ENCODE results near the gene ENAH. TPM values are rescaled to one million over a fixed set of nuclear protein-coding genes. Genes with fewer than 3 reads are reported as not detected.

The ENAH gene
- total and polyA plus RNA-seq, 4 donors, result 15.5 to 89.4 (median 48.4) TPM

DNA sequence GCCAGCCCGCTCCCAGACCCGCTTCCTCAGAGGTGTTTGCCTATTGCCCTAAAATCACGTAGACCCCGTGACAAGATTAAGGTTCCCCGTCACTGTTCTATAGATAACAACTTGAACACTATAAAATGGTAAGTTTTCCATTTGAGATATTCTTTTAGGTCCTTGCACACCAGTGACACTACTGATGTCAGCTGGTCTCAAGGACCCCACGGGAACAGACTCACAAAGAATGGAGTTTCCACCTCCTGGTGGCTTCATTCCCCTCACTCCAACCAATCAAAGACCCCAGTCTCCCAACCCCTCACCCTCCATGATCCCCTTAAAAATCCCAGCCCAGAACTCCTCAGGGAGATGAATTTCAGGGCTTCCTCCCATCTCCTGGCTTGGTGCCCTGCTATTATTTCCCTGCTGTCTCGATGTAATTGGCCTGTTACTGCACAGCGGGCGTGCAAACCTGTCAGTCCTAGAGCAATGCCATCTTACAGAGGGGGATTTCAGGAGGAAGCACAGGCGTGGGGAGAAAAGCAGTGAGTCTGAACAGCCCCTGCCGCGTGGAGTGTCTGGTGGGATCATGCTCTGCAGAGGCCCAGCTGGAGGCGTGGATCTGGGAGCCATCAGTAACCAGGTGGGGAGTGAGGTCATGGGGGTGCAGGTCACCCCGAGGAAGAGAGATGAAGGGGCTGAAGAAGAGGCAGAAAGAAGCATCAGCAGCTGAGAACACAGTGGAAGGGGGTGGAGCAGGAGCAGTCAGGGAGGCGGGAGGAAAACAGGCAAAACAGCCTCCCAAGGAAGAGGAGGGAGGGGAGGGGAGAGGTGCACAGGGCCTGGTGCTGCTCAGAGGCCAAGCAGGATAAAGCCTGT is 190.0 kb downstream of the ENAH start:
- no peak overlapping the region for H3K4me3 ChIP-seq
- H3K27me3 ChIP-seq (ENCODE audit: control insufficient read depth in 3 of 3, insufficient read depth in 3 of 3, low read length in 2 of 3), result no peaks in the 10 kb centered on the region
- no peaks in the 10 kb centered on the region for H3K9me3 ChIP-seq (ENCODE audit: control insufficient read depth in 4 of 4, insufficient read depth in 3 of 4, low read length in 3 of 4)
- DNase-seq, result peak; percentile 35 to 67 (median 54)
- no peak overlapping the region for H3K9ac ChIP-seq (ENCODE audit: insufficient read depth in 1 of 2, low read length in 2 of 2)
- ATAC-seq (ENCODE audit: insufficient read depth, low FRiP score), result no peak
- H3K27ac ChIP-seq (ENCODE audit: low read depth in 1 of 2, low read length in 1 of 2), result no peak overlapping the region
- TF ChIP-seq, protein P1, sequence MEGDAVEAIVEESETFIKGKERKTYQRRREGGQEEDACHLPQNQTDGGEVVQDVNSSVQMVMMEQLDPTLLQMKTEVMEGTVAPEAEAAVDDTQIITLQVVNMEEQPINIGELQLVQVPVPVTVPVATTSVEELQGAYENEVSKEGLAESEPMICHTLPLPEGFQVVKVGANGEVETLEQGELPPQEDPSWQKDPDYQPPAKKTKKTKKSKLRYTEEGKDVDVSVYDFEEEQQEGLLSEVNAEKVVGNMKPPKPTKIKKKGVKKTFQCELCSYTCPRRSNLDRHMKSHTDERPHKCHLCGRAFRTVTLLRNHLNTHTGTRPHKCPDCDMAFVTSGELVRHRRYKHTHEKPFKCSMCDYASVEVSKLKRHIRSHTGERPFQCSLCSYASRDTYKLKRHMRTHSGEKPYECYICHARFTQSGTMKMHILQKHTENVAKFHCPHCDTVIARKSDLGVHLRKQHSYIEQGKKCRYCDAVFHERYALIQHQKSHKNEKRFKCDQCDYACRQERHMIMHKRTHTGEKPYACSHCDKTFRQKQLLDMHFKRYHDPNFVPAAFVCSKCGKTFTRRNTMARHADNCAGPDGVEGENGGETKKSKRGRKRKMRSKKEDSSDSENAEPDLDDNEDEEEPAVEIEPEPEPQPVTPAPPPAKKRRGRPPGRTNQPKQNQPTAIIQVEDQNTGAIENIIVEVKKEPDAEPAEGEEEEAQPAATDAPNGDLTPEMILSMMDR (IDR thresholded peaks at IDR 0.05; ENCODE audit: control extremely low read depth, extremely low read depth), result no peak
- peaks cover 0 to 35% (median 2%) of the 10 kb centered on the region in 5 donors for H3K4me1 ChIP-seq (ENCODE audit: control insufficient read depth in 5 of 5, insufficient read depth in 5 of 5, low read length in 5 of 5)
- H3K36me3 ChIP-seq (ENCODE audit: control insufficient read depth in 4 of 4, insufficient read depth in 4 of 4, low read length in 4 of 4), result no peaks in the 10 kb centered on the region
- 59 to 65% methylated on average over 15 of the region's 15 CpGs for WGBS, 2 donors

DNA sequence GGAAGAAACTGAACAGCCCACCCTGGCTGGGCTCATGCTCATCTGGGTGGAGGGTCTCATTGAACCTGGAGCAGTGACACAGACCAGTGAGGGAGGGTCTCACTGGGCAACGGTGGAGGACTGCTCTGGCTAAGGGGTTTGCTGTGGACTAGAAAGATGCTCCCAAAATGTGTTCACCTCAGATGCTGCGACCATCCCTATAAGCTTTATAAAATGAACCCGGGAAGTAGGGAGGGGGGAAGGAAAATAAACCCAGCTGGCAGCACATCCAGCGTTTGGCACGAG is 190.6 kb downstream of the ENAH start:
- WGBS, 2 donors, result 55 to 65% methylated on average over 5 of the region's 5 CpGs
- Histone ChIP-seq H3K27ac (ENCODE audit: low read depth in 1 of 2, low read length in 1 of 2) (no peak overlapping the region), H3K4me1 (ENCODE audit: control insufficient read depth in 5 of 5, insufficient read depth in 5 of 5, low read length in 5 of 5) (peaks cover 0 to 30% (median 2%) of the 10 kb centered on the region in 5 donors), H3K9me3 (ENCODE audit: control insufficient read depth in 4 of 4, insufficient read depth in 3 of 4, low read length in 3 of 4) (no peaks in the 10 kb centered on the region), H3K36me3 (ENCODE audit: control insufficient read depth in 4 of 4, insufficient read depth in 4 of 4, low read length in 4 of 4) (no peaks in the 10 kb centered on the region), H3K27me3 (ENCODE audit: control insufficient read depth in 3 of 3, insufficient read depth in 3 of 3, low read length in 2 of 3) (no peaks in the 10 kb centered on the region), H3K4me3 (no peak overlapping the region), H3K9ac (ENCODE audit: insufficient read depth in 1 of 2, low read length in 2 of 2) (peak overlapping the region in 1 of 2 donors; percentile 11)
- TF ChIP-seq, protein P1 (IDR thresholded peaks at IDR 0.05; ENCODE audit: control extremely low read depth, extremely low read depth), result no peak
- DNase-seq (no peak), ATAC-seq (ENCODE audit: insufficient read depth, low FRiP score) (no peak)

DNA sequence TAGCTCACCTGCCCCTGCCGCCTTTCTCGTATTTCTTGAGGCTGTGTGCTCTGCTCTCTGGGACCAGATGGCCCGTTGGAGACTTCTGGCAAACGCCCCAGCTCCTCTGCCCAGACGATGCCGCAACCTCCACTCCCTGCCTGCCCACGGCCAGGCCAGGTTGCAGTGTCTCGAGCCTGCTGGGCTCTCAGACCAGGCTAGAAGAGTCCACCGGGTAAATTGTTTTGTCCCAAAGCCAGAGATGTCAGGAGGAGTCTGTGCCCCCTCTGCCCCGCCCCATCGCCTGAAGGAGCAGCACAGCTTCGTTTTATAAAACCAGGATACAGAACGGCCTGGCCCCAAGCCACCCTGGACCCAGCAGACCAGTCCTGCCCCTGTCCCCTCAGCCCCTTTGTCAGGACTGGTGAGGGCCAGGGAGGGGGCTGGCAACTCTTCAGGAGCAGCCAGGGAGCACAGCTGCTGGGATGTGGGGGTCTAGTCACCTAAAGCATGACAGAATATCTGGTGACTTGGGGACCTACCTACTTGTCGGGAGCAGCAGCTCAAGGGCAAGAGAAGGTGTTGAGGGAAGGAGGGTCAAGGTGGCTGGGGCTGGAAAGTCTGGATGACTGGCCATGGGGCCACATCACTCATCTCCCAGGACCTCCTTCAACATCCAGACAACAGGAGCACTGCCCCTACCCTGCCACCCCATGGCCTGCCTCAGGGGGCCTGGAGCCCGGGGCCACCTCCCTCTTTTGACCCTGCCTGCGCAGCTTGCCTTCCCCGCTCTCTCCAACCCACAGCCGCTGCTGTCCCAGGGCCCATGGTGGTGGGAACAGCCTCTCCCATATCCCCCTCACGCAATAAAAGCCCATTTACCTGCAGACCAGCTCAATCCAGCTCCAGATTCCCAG is 191.1 kb downstream of the ENAH start:
- Histone ChIP-seq H3K9ac (ENCODE audit: insufficient read depth in 1 of 2, low read length in 2 of 2) (peak overlapping the region in 1 of 2 donors; percentile 11), H3K4me3 (no peak overlapping the region), H3K27me3 (ENCODE audit: control insufficient read depth in 3 of 3, insufficient read depth in 3 of 3, low read length in 2 of 3) (no peaks in the 10 kb centered on the region), H3K4me1 (ENCODE audit: control insufficient read depth in 5 of 5, insufficient read depth in 5 of 5, low read length in 5 of 5) (peaks cover 0 to 30% (median 2%) of the 10 kb centered on the region in 5 donors), H3K36me3 (ENCODE audit: control insufficient read depth in 4 of 4, insufficient read depth in 4 of 4, low read length in 4 of 4) (no peaks in the 10 kb centered on the region), H3K27ac (ENCODE audit: low read depth in 1 of 2, low read length in 1 of 2) (no peak overlapping the region), H3K9me3 (ENCODE audit: control insufficient read depth in 4 of 4, insufficient read depth in 3 of 4, low read length in 3 of 4) (no peaks in the 10 kb centered on the region)
- TF ChIP-seq, protein P1 (IDR thresholded peaks at IDR 0.05; ENCODE audit: control extremely low read depth, extremely low read depth), result no peak
- ATAC-seq (ENCODE audit: insufficient read depth, low FRiP score) (no peak), DNase-seq (no peak)
- WGBS, 2 donors, result 81 to 87% methylated on average over 19 of the region's 19 CpGs

Measured in lung (tissue), 12 donors.